ENCODE data around the gene MAP2K5.
"Not testable (repeated sequence)": the region's sequence is repeated elsewhere in the genome, so short reads cannot be mapped to it uniquely, and the experiment has no call there.

Gene MAP2K5

GRCh38 chr15:67613708-67614107 is 71.2 kb downstream of the MAP2K5 start:
- H3K36me3 Mint-ChIP-seq (ENCODE audit: low read depth), result peaks cover 4% of the 10 kb centered on the region
- no peak overlapping the region for H3K4me3 Mint-ChIP-seq
- H3K27me3 Mint-ChIP-seq, result no peaks in the 10 kb centered on the region
- DNase-seq, result no peak
- no peak overlapping the region for H3K27ac Mint-ChIP-seq
- H3K4me1 Mint-ChIP-seq (ENCODE audit: low read depth), result peaks cover 3% of the 10 kb centered on the region
- H3K9me3 Mint-ChIP-seq, result no peaks in the 10 kb centered on the region

GRCh38 chr15:67615131-67615534 is 72.6 kb downstream of the MAP2K5 start:
- H3K36me3 Mint-ChIP-seq (ENCODE audit: low read depth); DNase-seq; H3K4me3 Mint-ChIP-seq; H3K27me3 Mint-ChIP-seq; H3K4me1 Mint-ChIP-seq (ENCODE audit: low read depth); H3K9me3 Mint-ChIP-seq; H3K27ac Mint-ChIP-seq: not testable (repeated sequence)

GRCh38 chr15:67618297-67618696 is 75.8 kb downstream of the MAP2K5 start:
- Mint-ChIP-seq H3K27me3 (no peaks in the 10 kb centered on the region), H3K36me3 (ENCODE audit: low read depth) (peaks cover 17% of the 10 kb centered on the region), H3K4me1 (ENCODE audit: low read depth) (no peaks in the 10 kb centered on the region), H3K27ac (no peak overlapping the region), H3K9me3 (no peaks in the 10 kb centered on the region), H3K4me3 (no peak overlapping the region)
- no peak for DNase-seq

- no peak overlapping the region for H3K4me3 Mint-ChIP-seq
Measured at GRCh38 chr15:67622110-67622509, 79.6 kb downstream of the MAP2K5 start.

GRCh38 chr15:67632261-67632660 is 89.8 kb downstream of the MAP2K5 start:
- Mint-ChIP-seq H3K4me3 (no peak overlapping the region), H3K9me3 (no peaks in the 10 kb centered on the region), H3K27me3 (no peaks in the 10 kb centered on the region), H3K36me3 (ENCODE audit: low read depth) (peaks cover 49% of the 10 kb centered on the region), H3K27ac (no peak overlapping the region), H3K4me1 (ENCODE audit: low read depth) (peaks cover 6% of the 10 kb centered on the region)
- no peak for DNase-seq

More at GRCh38 chr15:67622110-67622509, 79.6 kb downstream of the MAP2K5 start:
- no peaks in the 10 kb centered on the region for H3K27me3 Mint-ChIP-seq
- no peaks in the 10 kb centered on the region for H3K4me1 Mint-ChIP-seq (ENCODE audit: low read depth)
- no peaks in the 10 kb centered on the region for H3K9me3 Mint-ChIP-seq
- no peak for DNase-seq
- H3K27ac Mint-ChIP-seq, result no peak overlapping the region
- H3K36me3 Mint-ChIP-seq (ENCODE audit: low read depth), result peaks cover 30% of the 10 kb centered on the region

DNA sequence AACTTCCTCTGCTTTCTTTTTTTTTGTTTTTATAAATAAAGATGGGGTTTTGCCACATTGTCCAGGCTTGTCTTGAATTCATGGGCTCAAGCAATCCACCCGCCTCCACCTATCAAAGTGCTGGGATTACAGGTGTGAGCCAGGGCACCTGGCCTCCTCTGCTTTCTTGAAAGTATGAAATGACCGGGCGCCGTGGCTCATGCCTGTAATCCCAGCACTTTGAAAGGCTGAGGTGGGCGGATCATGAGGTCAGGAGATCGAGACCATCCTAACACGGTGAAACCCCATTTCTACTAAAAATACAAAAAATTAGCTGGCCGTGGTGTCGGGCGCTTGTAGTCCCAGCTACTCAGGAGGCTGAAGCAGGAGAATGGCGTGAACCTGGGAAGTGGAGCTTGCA is 93.4 kb downstream of the MAP2K5 start:
- peaks cover 53% of the 10 kb centered on the region for H3K36me3 Mint-ChIP-seq (ENCODE audit: low read depth)
- not testable (repeated sequence) for DNase-seq; H3K27ac Mint-ChIP-seq; H3K4me1 Mint-ChIP-seq (ENCODE audit: low read depth); H3K4me3 Mint-ChIP-seq; H3K27me3 Mint-ChIP-seq; H3K9me3 Mint-ChIP-seq

DNA sequence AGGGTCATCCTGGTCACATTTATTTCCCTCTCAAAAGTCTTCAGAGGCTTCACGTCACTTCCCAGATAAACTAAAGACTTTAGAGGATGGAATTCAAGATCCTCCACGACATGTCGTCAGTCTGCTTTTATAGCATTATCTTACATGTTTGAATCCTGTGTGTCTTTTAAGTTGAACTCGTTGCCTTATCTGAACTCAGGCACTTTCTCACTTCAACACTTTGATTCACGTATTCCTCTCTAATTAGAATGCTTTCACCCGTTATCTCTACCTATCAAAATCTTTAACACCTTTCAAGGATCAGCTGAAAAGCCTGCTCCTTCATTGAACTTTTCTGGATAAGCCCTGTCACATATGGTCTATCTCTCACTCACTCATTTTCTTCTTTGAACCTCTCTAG is 97.1 kb downstream of the MAP2K5 start:
- no peaks in the 10 kb centered on the region for H3K9me3 Mint-ChIP-seq
- no peak overlapping the region for H3K27ac Mint-ChIP-seq
- no peak for DNase-seq
- no peaks in the 10 kb centered on the region for H3K27me3 Mint-ChIP-seq
- H3K4me1 Mint-ChIP-seq (ENCODE audit: low read depth), result peaks cover 6% of the 10 kb centered on the region
- peaks cover 52% of the 10 kb centered on the region for H3K36me3 Mint-ChIP-seq (ENCODE audit: low read depth)
- no peak overlapping the region for H3K4me3 Mint-ChIP-seq

GRCh38 chr15:67641453-67641852 is 99.0 kb downstream of the MAP2K5 start:
- DNase-seq, result no peak
- H3K4me1 Mint-ChIP-seq (ENCODE audit: low read depth), result no peaks in the 10 kb centered on the region
- H3K36me3 Mint-ChIP-seq (ENCODE audit: low read depth), result peaks cover 44% of the 10 kb centered on the region

DNA sequence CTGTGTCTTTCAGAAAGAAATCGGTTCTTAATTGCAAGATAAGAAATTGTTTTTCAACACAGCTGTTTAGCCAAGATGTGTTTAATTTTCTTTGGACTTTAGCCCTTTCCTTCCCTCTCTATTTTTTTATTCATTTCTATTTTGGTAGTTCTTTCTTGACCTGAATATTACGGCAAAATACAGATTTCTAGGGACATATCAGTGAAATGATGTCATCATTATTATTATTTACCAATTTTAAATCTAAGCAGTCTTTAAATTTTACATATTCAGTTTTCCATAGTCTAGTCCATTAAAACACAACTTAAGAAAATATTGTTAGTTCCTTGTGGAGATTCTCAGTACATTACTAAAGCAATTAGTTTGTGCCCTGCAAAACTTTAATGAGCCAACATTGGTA is 104.3 kb downstream of the MAP2K5 start:
- Mint-ChIP-seq H3K36me3 (ENCODE audit: low read depth) (peaks cover 58% of the 10 kb centered on the region), H3K27ac (no peak overlapping the region), H3K9me3 (no peaks in the 10 kb centered on the region), H3K27me3 (no peaks in the 10 kb centered on the region), H3K4me1 (ENCODE audit: low read depth) (no peaks in the 10 kb centered on the region), H3K4me3 (no peak overlapping the region)
- no peak for DNase-seq

More at GRCh38 chr15:67641453-67641852, 99.0 kb downstream of the MAP2K5 start:
- H3K9me3 Mint-ChIP-seq, result no peaks in the 10 kb centered on the region
- H3K27me3 Mint-ChIP-seq, result no peaks in the 10 kb centered on the region
- no peak overlapping the region for H3K4me3 Mint-ChIP-seq
- H3K27ac Mint-ChIP-seq, result no peak overlapping the region

DNA sequence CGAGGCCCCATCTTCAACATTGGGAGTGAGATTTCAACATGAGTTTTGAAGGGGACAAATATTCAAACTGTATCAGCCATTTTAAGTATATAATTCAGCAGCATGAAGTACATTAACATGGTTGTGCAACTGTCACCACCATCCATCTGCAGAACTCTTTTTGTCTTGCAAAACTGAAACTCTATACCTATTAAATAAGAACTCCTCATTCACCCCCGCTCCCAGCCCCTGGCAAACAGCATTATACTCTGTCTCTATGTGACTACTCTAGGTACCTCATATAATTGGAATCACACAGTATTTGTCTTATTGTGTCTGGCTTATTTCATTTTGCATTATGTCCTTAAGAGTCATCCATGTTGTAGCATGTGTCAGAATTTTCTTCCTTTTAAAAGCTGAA is 110.1 kb downstream of the MAP2K5 start:
- DNase-seq, result no peak
- Mint-ChIP-seq H3K27ac (no peak overlapping the region), H3K9me3 (peaks cover 22% of the 10 kb centered on the region), H3K27me3 (no peaks in the 10 kb centered on the region), H3K36me3 (ENCODE audit: low read depth) (peaks cover 81% of the 10 kb centered on the region), H3K4me1 (ENCODE audit: low read depth) (no peaks in the 10 kb centered on the region), H3K4me3 (no peak overlapping the region)

- no peak overlapping the region for H3K4me3 Mint-ChIP-seq
- no peak overlapping the region for H3K27ac Mint-ChIP-seq
- H3K9me3 Mint-ChIP-seq, result peaks cover 7% of the 10 kb centered on the region
- DNase-seq, result no peak
- H3K36me3 Mint-ChIP-seq (ENCODE audit: low read depth), result peaks cover 65% of the 10 kb centered on the region
- no peaks in the 10 kb centered on the region for H3K4me1 Mint-ChIP-seq (ENCODE audit: low read depth)
- H3K27me3 Mint-ChIP-seq, result no peaks in the 10 kb centered on the region
Measured at GRCh38 chr15:67660446-67660845, 117.9 kb downstream of the MAP2K5 start.

- H3K9me3 Mint-ChIP-seq, result peaks cover under 1% of the 10 kb centered on the region
- H3K27me3 Mint-ChIP-seq, result no peaks in the 10 kb centered on the region
- DNase-seq, result no peak
- no peak overlapping the region for H3K4me3 Mint-ChIP-seq
- peaks cover 64% of the 10 kb centered on the region for H3K36me3 Mint-ChIP-seq (ENCODE audit: low read depth)
- no peak overlapping the region for H3K27ac Mint-ChIP-seq
- H3K4me1 Mint-ChIP-seq (ENCODE audit: low read depth), result no peaks in the 10 kb centered on the region
Measured at GRCh38 chr15:67660874-67661606, 118.5 kb downstream of the MAP2K5 start.

DNA sequence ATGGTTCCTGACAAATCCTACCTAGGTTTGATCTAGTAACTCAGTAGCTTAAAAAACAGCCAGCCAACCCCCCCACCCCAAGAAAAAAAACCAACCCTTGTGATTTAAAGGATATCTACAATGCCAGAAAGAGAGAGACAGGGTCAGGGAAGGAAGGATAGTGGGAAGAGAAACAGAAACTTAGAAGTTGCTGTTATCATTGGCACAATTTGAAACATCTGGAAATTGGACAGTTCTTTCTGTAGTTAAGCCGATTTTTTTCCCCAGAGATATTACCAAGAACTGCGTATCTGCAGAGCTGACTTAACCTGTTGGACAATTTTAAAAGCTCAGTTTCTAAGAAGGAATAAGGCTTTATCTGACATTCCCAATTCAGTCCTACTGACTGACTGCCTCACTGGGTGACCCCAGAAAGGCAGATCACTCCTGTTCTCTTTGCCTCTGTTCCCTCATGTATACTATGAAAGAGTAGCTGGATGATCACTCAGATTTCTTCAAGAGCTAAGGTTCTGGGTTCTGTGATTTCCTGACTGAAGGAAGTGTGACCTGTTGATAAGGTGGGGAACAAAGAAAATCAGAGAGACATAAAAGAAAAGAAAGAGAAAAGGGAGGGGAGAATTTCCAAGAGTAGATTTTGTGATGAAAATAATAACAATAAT is 128.3 kb downstream of the MAP2K5 start:
- Mint-ChIP-seq H3K27ac (no peak overlapping the region), H3K4me3 (no peak overlapping the region), H3K4me1 (ENCODE audit: low read depth) (peaks cover 2% of the 10 kb centered on the region), H3K9me3 (no peaks in the 10 kb centered on the region), H3K27me3 (no peaks in the 10 kb centered on the region), H3K36me3 (ENCODE audit: low read depth) (peaks cover 36% of the 10 kb centered on the region)
- DNase-seq, result no peak

GRCh38 chr15:67672834-67673233 is 130.3 kb downstream of the MAP2K5 start:
- H3K4me3 Mint-ChIP-seq; H3K27ac Mint-ChIP-seq; H3K9me3 Mint-ChIP-seq; H3K4me1 Mint-ChIP-seq (ENCODE audit: low read depth); H3K27me3 Mint-ChIP-seq; DNase-seq: not testable (repeated sequence)
- peaks cover 27% of the 10 kb centered on the region for H3K36me3 Mint-ChIP-seq (ENCODE audit: low read depth)

DNA sequence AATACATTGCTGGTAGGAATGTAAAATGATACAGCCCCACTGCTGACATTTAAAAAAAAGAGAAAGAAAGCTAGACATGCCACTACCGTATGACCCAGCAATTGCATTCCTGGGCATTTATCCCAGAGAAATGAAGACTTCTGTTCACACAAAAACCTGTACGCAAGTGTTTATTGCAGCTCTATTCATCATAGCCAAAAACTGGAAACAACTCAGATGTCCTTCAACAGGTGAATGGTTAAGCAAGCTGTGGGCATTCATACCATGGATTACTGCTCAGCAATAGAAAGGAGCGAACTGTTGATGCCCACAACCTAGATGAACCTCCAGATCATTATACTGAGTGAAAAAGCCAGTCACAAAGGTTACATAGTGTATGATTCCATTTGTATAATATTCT is 132.5 kb downstream of the MAP2K5 start:
- Mint-ChIP-seq H3K9me3 (no peaks in the 10 kb centered on the region), H3K4me3 (no peak overlapping the region), H3K36me3 (ENCODE audit: low read depth) (peaks cover 35% of the 10 kb centered on the region), H3K27ac (no peak overlapping the region), H3K4me1 (ENCODE audit: low read depth) (peaks cover 1% of the 10 kb centered on the region), H3K27me3 (no peaks in the 10 kb centered on the region)
- no peak for DNase-seq

All from activated T-cell treated with anti-CD3 and anti-CD28 coated beads, Interleukin-2, amount 50 U/mL, for 24 hours (primary cell).